PC-9 (cell line): ENCODE measurements around the gene CCL20. TPM values are rescaled to one million over a fixed set of nuclear protein-coding genes. Genes with fewer than 3 reads are reported as not detected.

Experiments
- BruUV-seq: library from RNA; stranded (reverse); fragments of 400-500 nt; replicated peaks from 2 replicates; lab custom pipeline; 2021; lab: Mats Ljungman, UMichigan
- CTCF ChIA-PET: fragments of 300-600 bp; sonication (Branson Sonifier 250); formaldehyde crosslinking; loops from one replicate; lab custom pipeline; 2022; ENCODE audit warnings: antibody characterized with exemption; lab: Charles Lee
- POLR2A ChIA-PET: fragments of 300-600 bp; sonication (Branson Sonifier 250); formaldehyde crosslinking; loops from one replicate; lab custom pipeline; 2022; ENCODE audit warnings: antibody characterized with exemption; ENCODE audit not compliant: unreplicated experiment; lab: Charles Lee
- DNase-seq, 2 experiments: peaks; one replicate each; pipeline versions ENCODE4 v3.0.0 to v3.0.0-alpha.2; 2015 to 2022; ENCODE audit warnings: mixed read lengths in 1 of 2
- H2AFZ ChIP-seq: fragments of 200-600 bp; sonication (generic); 2 replicates; pipeline ENCODE4 v1.8.1; 2017; ENCODE audit warnings: antibody characterized with exemption
- H3F3A ChIP-seq: fragments of 200-600 bp; sonication (generic); 2 replicates; pipeline ENCODE4 v1.8.1; 2017; ENCODE audit warnings: antibody characterized with exemption, mild to moderate bottlenecking, low read depth; ENCODE audit not compliant: insufficient read depth
- H3K27ac ChIP-seq: fragments of 200-600 bp; sonication (generic); 2 replicates; pipeline ENCODE4 v1.6.1; 2016; ENCODE audit warnings: mixed run types
- H3K27me3 ChIP-seq: fragments of 200-600 bp; sonication (generic); 2 replicates; pipeline ENCODE4 v1.6.1; 2016; ENCODE audit warnings: low read depth, mixed run types; ENCODE audit not compliant: insufficient read depth
- H3K36me3 ChIP-seq: fragments of 200-600 bp; sonication (generic); 2 replicates; pipeline ENCODE4 v1.6.1; 2016; ENCODE audit warnings: low read depth, mixed run types
- H3K4me1 ChIP-seq: fragments of 200-600 bp; sonication (generic); replicated peaks from 2 replicates; pipeline ENCODE4 v1.6.1; 2016; ENCODE audit warnings: mixed run types; ENCODE audit not compliant: insufficient read depth
- H3K4me2 ChIP-seq: fragments of 200-600 bp; sonication (generic); 2 replicates; pipeline ENCODE4 v1.6.1; 2017; ENCODE audit warnings: mixed run types
- H3K4me3 ChIP-seq: fragments of 200-600 bp; sonication (generic); 2 replicates; pipeline ENCODE4 v1.6.1; 2016; ENCODE audit warnings: mixed run types
- H3K79me2 ChIP-seq: fragments of 200-600 bp; sonication (generic); 2 replicates; pipeline ENCODE4 v1.6.1; 2017; ENCODE audit warnings: low read depth, mixed run types
- H3K9me2 ChIP-seq: fragments of 200-600 bp; sonication (generic); 2 replicates; pipeline ENCODE4 v1.8.1; 2017; ENCODE audit warnings: mild to moderate bottlenecking; ENCODE audit not compliant: insufficient read depth
- H3K9me3 ChIP-seq: fragments of 200-600 bp; sonication (generic); 2 replicates; pipeline ENCODE4 v1.8.1; 2016; ENCODE audit warnings: low read depth; ENCODE audit not compliant: insufficient read depth
- H4K20me1 ChIP-seq: fragments of 200-600 bp; sonication (generic); 2 replicates; pipeline ENCODE4 v1.8.1; 2017; ENCODE audit not compliant: insufficient read depth
- EZH2 ChIP-seq: fragments of 200-600 bp; sonication (generic); IDR thresholded peaks from 2 replicates; pipeline ENCODE4 v1.8.0; 2017; ENCODE audit warnings: antibody characterized with exemption, low read depth
- intact Hi-C: fragments of 100-400 bp; cut with micrococcal nuclease; formaldehyde crosslinking; loops from one replicate; pipeline ENCODE4 v1.10.0; 2022; ENCODE audit not compliant: unreplicated experiment
- total RNA-seq: library from RNA; stranded (reverse); gene quantifications from 2 replicates; pipeline ENCODE4 v1.2.3, GENCODE V29; 2021
- TF ChIP-seq, protein P1 (sequence below): fragments of 200-600 bp; sonication (generic); conservative IDR thresholded peaks from 2 replicates; pipeline ENCODE4 v1.6.1; 2017; ENCODE audit warnings: mixed run types, antibody characterized with exemption, mild to moderate bottlenecking, moderate library complexity

CCL20 gene
- total RNA-seq, 1 experiment from 2014 or later, result not detected

DNA sequence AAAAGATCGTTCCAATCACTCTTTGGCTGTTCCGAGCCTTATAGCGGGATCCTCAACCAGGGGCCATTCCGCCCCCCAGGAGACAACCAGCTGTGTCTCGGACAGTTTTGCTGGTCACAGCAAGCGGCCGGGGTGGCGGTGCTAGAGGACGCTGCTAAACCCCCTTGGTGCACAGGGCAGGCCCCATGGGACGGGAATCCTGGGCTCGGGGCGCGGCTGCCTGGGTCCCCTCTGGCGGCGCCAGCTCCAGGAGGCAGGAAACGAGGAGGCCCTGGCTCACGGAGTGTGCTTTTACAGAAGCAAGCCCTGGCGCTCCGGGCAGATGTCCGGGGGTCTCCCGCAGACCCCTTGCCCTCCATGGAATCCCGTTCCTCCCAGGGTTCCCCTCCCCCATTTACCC is 45.8 kb upstream of the CCL20 start:
- Histone ChIP-seq H3K4me3 (no peak overlapping the region), H3K9me2 (no peaks in the 10 kb centered on the region), H3K4me1 (peaks cover 12% of the 10 kb centered on the region), H3F3A (no peaks in the 10 kb centered on the region; the same call in 1 of the 2 replicates), H3K4me2 (no peak overlapping the region), H3K9me3 (no peaks in the 10 kb centered on the region), H4K20me1 (no peaks in the 10 kb centered on the region), H2AFZ (no peak overlapping the region), H3K27ac (no peak overlapping the region), H3K36me3 (no peaks in the 10 kb centered on the region), H3K27me3 (no peaks in the 10 kb centered on the region), H3K79me2 (no peaks in the 10 kb centered on the region)
- ChIA-PET POLR2A (no interaction called here), CTCF (no interaction called here)
- TF ChIP-seq, protein P1, sequence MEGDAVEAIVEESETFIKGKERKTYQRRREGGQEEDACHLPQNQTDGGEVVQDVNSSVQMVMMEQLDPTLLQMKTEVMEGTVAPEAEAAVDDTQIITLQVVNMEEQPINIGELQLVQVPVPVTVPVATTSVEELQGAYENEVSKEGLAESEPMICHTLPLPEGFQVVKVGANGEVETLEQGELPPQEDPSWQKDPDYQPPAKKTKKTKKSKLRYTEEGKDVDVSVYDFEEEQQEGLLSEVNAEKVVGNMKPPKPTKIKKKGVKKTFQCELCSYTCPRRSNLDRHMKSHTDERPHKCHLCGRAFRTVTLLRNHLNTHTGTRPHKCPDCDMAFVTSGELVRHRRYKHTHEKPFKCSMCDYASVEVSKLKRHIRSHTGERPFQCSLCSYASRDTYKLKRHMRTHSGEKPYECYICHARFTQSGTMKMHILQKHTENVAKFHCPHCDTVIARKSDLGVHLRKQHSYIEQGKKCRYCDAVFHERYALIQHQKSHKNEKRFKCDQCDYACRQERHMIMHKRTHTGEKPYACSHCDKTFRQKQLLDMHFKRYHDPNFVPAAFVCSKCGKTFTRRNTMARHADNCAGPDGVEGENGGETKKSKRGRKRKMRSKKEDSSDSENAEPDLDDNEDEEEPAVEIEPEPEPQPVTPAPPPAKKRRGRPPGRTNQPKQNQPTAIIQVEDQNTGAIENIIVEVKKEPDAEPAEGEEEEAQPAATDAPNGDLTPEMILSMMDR, result no peak
- TF ChIP-seq EZH2, result no peak
- intact Hi-C loops, result loop anchor here (2.0 to 10.0 kb wide), 4 partner anchors 65 to 529 kb away; no protein-coding TSS in a partner anchor
- no TSS peak for BruUV-seq
- DNase-seq, result no peak

DNA sequence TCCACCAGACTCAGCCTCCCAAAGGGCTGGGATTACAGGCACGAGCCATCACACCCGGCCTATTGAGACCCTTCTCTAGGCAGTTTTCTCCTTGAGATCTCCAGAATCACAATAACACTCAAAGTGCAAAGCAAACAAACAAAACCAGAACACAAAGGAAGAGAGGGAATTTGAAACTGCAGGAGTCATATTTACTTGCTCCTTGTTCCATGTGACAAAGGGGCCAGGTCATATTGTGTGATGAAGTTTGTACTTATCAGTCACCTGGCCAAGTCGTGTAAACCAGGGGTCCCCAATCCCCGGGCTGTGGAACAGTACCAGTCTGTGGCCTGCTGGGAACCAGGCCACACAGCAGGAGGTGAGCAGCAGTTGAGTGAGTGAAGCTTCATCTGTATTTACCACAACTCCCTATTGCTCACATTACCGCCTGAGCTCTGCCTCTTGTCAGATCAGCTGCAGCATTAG is 41.4 kb upstream of the CCL20 start:
- Histone ChIP-seq H2AFZ (no peak overlapping the region), H3K9me2 (no peaks in the 10 kb centered on the region), H3F3A (no peaks in the 10 kb centered on the region), H3K4me1 (no peaks in the 10 kb centered on the region), H3K9me3 (no peaks in the 10 kb centered on the region), H4K20me1 (no peaks in the 10 kb centered on the region), H3K4me3 (no peak overlapping the region), H3K79me2 (no peaks in the 10 kb centered on the region), H3K36me3 (no peaks in the 10 kb centered on the region), H3K27ac (no peak overlapping the region), H3K4me2 (no peak overlapping the region), H3K27me3 (no peaks in the 10 kb centered on the region)
- no TSS peak for BruUV-seq
- POLR2A ChIA-PET, result no interaction called here
- no peak for DNase-seq
- TF ChIP-seq, protein P1, result no peak
- no peak for TF ChIP-seq EZH2
- intact Hi-C loops, result no loop called here
- CTCF ChIA-PET, result no interaction called here

DNA sequence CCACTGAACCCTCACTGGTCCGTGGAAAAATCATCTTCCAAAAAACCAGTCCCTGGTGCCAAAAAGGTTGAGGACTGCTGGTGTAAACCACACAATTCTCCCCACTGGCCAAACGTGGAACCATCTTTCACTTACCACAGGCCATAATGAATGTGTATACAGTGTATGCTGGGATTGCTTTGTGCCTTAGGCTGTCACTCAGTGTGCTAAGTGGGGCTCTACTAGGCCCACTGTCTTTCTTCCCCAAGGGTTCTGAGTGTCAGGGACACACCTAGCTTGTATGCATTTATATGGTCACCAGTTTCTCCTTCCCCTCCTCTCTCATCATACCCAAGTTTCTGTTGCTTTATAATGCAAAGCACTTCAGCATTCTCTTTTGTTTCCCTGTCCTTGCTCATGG is 40.7 kb upstream of the CCL20 start:
- Histone ChIP-seq H3F3A (no peaks in the 10 kb centered on the region), H4K20me1 (no peaks in the 10 kb centered on the region), H3K4me3 (no peak overlapping the region), H3K27ac (no peak overlapping the region), H2AFZ (no peak overlapping the region), H3K36me3 (no peaks in the 10 kb centered on the region), H3K4me2 (no peak overlapping the region), H3K9me3 (no peaks in the 10 kb centered on the region), H3K79me2 (no peaks in the 10 kb centered on the region), H3K4me1 (no peaks in the 10 kb centered on the region), H3K27me3 (no peaks in the 10 kb centered on the region), H3K9me2 (no peaks in the 10 kb centered on the region)
- intact Hi-C loops, result no loop called here
- no peak for DNase-seq
- ChIA-PET CTCF (no interaction called here), POLR2A (no interaction called here)
- BruUV-seq, result no TSS peak
- TF ChIP-seq, protein P1, result no peak
- no peak for TF ChIP-seq EZH2
